Astrocyte of the spinal cord (primary cell): ENCODE data around the gene IQCE.

ENCODE experiments used
- DNase-seq: peaks from one replicate; pipeline ENCODE4 v3.0.0; 2011; ENCODE audit warnings: low read depth, low spot score
- H3K4me3 ChIP-seq: 2 replicates; pipeline ENCODE4 v1.5.1; 2011; ENCODE audit warnings: low read depth, mild to moderate bottlenecking, low read length, moderate library complexity
- CTCF ChIP-seq: IDR thresholded peaks from 2 replicates; pipeline ENCODE4 v1.5.1; 2012; ENCODE audit warnings: low read depth, mild to moderate bottlenecking, low read length, inconsistent platforms
- in situ Hi-C: cut with HindIII; loops from 2 replicates; pipeline ENCODE4 v1.10.0; 2017; ENCODE audit warnings: low sequenced_read_pairs

The IQCE gene, protein sequence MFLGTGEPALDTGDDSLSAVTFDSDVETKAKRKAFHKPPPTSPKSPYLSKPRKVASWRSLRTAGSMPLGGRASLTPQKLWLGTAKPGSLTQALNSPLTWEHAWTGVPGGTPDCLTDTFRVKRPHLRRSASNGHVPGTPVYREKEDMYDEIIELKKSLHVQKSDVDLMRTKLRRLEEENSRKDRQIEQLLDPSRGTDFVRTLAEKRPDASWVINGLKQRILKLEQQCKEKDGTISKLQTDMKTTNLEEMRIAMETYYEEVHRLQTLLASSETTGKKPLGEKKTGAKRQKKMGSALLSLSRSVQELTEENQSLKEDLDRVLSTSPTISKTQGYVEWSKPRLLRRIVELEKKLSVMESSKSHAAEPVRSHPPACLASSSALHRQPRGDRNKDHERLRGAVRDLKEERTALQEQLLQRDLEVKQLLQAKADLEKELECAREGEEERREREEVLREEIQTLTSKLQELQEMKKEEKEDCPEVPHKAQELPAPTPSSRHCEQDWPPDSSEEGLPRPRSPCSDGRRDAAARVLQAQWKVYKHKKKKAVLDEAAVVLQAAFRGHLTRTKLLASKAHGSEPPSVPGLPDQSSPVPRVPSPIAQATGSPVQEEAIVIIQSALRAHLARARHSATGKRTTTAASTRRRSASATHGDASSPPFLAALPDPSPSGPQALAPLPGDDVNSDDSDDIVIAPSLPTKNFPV

GRCh38 chr7:2558629-2559282, at the start of gene IQCE:
IQCE (plus strand) TSS chr7:2558979; CDS start chr7:2559182, 203 bp downstream.
- in situ Hi-C loops: no loop called here
- H3K4me3 ChIP-seq: peak within 1 kb of the TSS; percentile 57
- peak; percentile 91 for DNase-seq
- TF ChIP-seq CTCF: no peak

- in situ Hi-C loops: no loop called here
- TF ChIP-seq CTCF: no peak
- H3K4me3 ChIP-seq: no peak overlapping the region
- no peak for DNase-seq
Measured at GRCh38 chr7:2509298-2509906, 49.4 kb upstream of the IQCE start.

DNA sequence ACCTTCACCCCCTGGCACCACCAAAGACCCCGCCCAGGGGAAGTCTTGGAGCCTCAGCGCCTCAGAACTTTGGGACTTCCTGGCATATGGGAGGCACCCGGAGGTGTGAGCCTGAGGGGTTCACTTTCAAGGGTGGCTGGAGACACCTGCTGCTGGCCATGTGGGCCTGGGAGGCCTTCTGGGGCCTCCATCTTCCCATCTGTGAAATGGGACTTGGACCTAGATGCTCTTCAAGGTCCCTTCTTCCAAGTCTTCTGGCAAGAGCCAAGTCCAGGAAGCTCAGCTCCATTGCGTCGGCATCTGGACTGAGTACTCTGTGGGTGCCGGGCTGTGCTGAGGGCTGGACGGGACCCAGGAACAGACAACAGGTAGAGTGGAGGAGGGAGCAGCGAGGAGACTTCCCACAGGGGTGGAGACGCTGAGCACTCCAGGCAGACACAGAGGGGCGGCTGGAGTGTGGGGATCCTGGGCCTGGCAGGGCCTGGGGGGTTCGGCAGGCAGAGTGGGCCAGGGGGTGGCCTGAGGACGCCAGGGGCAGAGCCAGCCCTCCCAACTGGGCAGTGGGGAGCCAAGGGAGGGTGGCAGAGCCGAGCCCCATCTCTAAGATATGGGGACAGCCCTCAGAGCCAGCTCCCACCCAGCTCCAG, 48.5 kb upstream of the IQCE start:
- no peak for DNase-seq
- in situ Hi-C loops: no loop called here
- TF ChIP-seq CTCF: no peak
- H3K4me3 ChIP-seq: no peak overlapping the region

DNA sequence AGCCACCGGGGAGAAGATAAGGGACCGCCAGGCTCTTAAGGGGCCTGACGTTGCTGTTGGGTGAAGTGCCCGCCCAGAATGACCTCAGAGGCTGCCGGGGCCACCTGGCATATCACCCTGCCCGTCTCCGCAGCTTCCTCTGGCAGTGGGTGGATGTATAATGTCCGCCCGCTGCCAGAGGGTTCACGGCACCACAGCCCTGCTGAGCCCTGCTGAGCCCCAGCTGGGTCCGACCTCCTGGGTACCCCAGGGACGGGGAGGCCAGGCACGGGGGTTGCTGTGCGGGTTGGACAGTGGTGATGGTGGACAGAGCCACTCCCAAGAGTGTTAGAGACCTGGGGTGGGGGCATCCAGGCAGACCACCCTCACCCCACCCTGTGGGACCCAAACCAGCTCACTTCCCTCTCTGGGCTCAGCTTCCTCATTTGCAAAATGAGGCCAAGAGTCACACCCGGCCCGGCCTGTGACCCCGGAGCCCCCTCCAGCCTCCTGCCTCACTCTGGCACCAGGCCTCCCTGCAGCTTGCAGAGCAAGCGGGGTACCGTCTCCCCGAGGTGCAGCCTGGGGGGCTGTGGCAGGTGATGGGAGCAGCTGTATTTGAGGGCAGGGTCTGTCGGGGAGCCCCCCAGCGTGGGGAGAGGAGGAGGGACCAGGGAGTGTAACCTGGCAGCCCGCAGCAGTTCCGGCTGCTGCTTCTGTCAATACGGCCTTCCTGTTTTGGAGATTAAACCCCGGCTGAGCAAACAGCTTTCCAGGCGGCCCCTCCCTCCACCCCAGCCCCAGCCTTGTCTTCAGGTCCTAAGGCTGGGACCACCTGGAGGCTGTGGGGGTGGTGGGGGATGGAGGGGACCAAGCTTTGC, 47.6 kb upstream of the IQCE start:
- no peak for DNase-seq
- no peak for TF ChIP-seq CTCF
- no peak overlapping the region for H3K4me3 ChIP-seq
- in situ Hi-C loops: no loop called here

GRCh38 chr7:2511769-2512168, 47.0 kb upstream of the IQCE start:
- in situ Hi-C loops: no loop called here
- DNase-seq: no peak
- no peak for TF ChIP-seq CTCF
- no peak overlapping the region for H3K4me3 ChIP-seq
